GM23338 (cell line): ENCODE data around the gene SLC23A1.

ENCODE experiments used
- CREB1 ChIP-seq: fragments of 250-450 bp; sonication (Bioruptor Pico); IDR thresholded peaks from 2 replicates; pipeline ENCODE4 v1.5.0; 2020; ENCODE audit warnings: low read depth, mild to moderate bottlenecking, moderate library complexity
- CTCF ChIP-seq, 2 experiments: fragments of 200-600 bp in 1 of 2; sonication (generic) in 1 of 2; conservative IDR thresholded peaks; 2 replicates each; pipeline versions ENCODE4 v1.5.1 to v1.6.1; 2016 to 2017; ENCODE audit warnings: antibody characterized with exemption in 2 of 2, low read depth in 2 of 2, mild to moderate bottlenecking in 2 of 2, moderate library complexity in 1 of 2
- ETS1 ChIP-seq: IDR thresholded peaks from 2 replicates; pipeline ENCODE4 v1.6.1; 2016; ENCODE audit warnings: antibody characterized with exemption
- EZH2 ChIP-seq: fragments of 200-600 bp; sonication (generic); IDR thresholded peaks from one replicate; pipeline ENCODE4 v1.8.0; 2017; ENCODE audit warnings: antibody characterized with exemption, mild to moderate bottlenecking, low read depth; ENCODE audit not compliant: unreplicated experiment
- EZH2phosphoT487 ChIP-seq: fragments of 200-600 bp; sonication (generic); IDR thresholded peaks from one replicate; pipeline ENCODE4 v1.8.1; 2018; ENCODE audit warnings: antibody characterized with exemption; ENCODE audit not compliant: unreplicated experiment
- JUNB ChIP-seq: IDR thresholded peaks from one replicate; pipeline ENCODE4 v1.6.1; 2016; ENCODE audit warnings: antibody characterized with exemption; ENCODE audit not compliant: unreplicated experiment
- NANOG ChIP-seq: IDR thresholded peaks from 2 replicates; pipeline ENCODE4 v1.6.1; 2016; ENCODE audit warnings: antibody characterized with exemption, borderline replicate concordance
- POLR2AphosphoS5 ChIP-seq: IDR thresholded peaks from 2 replicates; pipeline ENCODE4 v1.6.1; 2016; ENCODE audit warnings: antibody characterized with exemption, low read depth
- REST ChIP-seq: IDR thresholded peaks from one replicate; pipeline ENCODE4 v1.6.1; 2018; ENCODE audit warnings: antibody characterized with exemption; ENCODE audit not compliant: unreplicated experiment
- STAT1 ChIP-seq: IDR thresholded peaks from one replicate; pipeline ENCODE4 v1.6.1; 2016; ENCODE audit warnings: antibody characterized with exemption; ENCODE audit not compliant: unreplicated experiment
- ZNF114 ChIP-seq: fragments of 250-450 bp; sonication (Bioruptor Pico); IDR thresholded peaks from 2 replicates; pipeline ENCODE4 v1.5.0; 2020; ENCODE audit warnings: mild to moderate bottlenecking, moderate library complexity
- ZNF331 ChIP-seq: fragments of 250-450 bp; sonication (Bioruptor Pico); IDR thresholded peaks from 2 replicates; pipeline ENCODE4 v1.5.0; 2020; ENCODE audit warnings: low read depth, mild to moderate bottlenecking, moderate library complexity
- ZNF462 ChIP-seq: fragments of 250-450 bp; sonication (Bioruptor Pico); IDR thresholded peaks from 2 replicates; pipeline ENCODE4 v1.5.0; 2020; ENCODE audit warnings: mild to moderate bottlenecking, moderate library complexity

- TF ChIP-seq EZH2 (peak; percentile 37), POLR2AphosphoS5 (peak; percentile 47), CTCF (conservative IDR thresholded peaks at IDR 0.05; ENCODE audit: low read depth in 2 of 2) (peak; percentile 51 to 89), REST (no peak), CREB1 (CRISPR knock-in tag) (peak; percentile 41), EZH2phosphoT487 (no peak), ETS1 (no peak), ZNF331 (CRISPR knock-in tag) (no peak), STAT1 (no peak), NANOG (no peak), JUNB (no peak), ZNF114 (CRISPR knock-in tag) (no peak), ZNF462 (CRISPR knock-in tag) (no peak)
Measured at GRCh38 chr5:139392678-139393496, 9.8 kb upstream of the SLC23A1 start.
